Posterior vena cava (tissue), 2 donors: ENCODE data around the gene KDM1A. TPM values are rescaled to one million over a fixed set of nuclear protein-coding genes. Genes with fewer than 3 reads are reported as not detected.

Experiments
- DNase-seq: peaks from one replicate; pipeline ENCODE4 v3.0.0-alpha.2; 2020; ENCODE audit warnings: low spot score
- intact Hi-C, 2 donors: fragments of 100-400 bp; cut with DNase I; formaldehyde crosslinking; loops; one replicate each; pipeline versions ENCODE4 v1.14.1 to v1.14.2; 2022 to 2023
- total RNA-seq, 2 donors: library from RNA; stranded (reverse); fragmentation: NEBNext Ultra II Directional; extraction: Animal tissue kit (Norgen Biotek cat#: 25700); gene quantifications; one replicate each; pipeline ENCODE4 v1.2.1, GENCODE V29; 2021
- donor health status: DM: yes; HTN: yes; CAD: no.
- donor health status: DM: yes; HTN: yes; CAD: no.

The KDM1A gene
- total RNA-seq, 2 donors from 2014 or later: 31.1 to 34.0 TPM

DNA sequence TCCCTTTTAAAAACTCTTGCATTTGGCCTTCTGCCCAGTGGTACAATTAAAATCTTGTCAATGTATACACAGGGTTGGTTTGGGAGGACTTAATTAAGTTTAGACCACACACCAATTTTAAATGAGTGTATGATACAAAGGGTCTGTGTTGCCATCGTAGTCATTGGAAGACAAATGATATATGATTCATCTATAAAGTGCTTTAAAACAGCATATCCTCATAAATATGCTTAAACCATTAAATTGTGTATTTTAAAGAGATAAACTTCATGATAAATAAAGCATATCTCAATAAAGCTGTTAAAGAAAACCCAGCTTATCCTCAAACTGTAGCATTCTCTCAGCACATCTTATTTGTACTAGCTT lies 79.9 kb downstream of the KDM1A start:
- no peak for DNase-seq
- intact Hi-C loops: loop anchor here in 1 of 2 donors (2.0 to 10.0 kb wide), 2 partner anchors 84 to 176 kb away; no protein-coding TSS in a partner anchor

GRCh38 chr1:23100074-23100748 lies 80.9 kb downstream of the KDM1A start:
- intact Hi-C loops: loop anchor here in 1 of 2 donors (5.0 kb wide), 1 partner anchor 82 kb away; no protein-coding TSS in a partner anchor
- no peak for DNase-seq

GRCh38 chr1:23101101-23101827 lies 82.0 kb downstream of the KDM1A start:
- intact Hi-C loops: loop anchor here in 1 of 2 donors (5.0 kb wide), 1 partner anchor 81 kb away; no protein-coding TSS in a partner anchor
- DNase-seq: no peak

GRCh38 chr1:23101887-23102286 lies 82.6 kb downstream of the KDM1A start:
- intact Hi-C loops: loop anchor here in 1 of 2 donors (5.0 kb wide), 1 partner anchor 80 kb away; no protein-coding TSS in a partner anchor

GRCh38 chr1:23102289-23102688 lies 83.0 kb downstream of the KDM1A start:
- no peak for DNase-seq
- intact Hi-C loops: loop anchor here in 1 of 2 donors (5.0 kb wide), 1 partner anchor 80 kb away; no protein-coding TSS in a partner anchor

More at GRCh38 chr1:23101887-23102286, 82.6 kb downstream of the KDM1A start:
- no peak for DNase-seq

DNA sequence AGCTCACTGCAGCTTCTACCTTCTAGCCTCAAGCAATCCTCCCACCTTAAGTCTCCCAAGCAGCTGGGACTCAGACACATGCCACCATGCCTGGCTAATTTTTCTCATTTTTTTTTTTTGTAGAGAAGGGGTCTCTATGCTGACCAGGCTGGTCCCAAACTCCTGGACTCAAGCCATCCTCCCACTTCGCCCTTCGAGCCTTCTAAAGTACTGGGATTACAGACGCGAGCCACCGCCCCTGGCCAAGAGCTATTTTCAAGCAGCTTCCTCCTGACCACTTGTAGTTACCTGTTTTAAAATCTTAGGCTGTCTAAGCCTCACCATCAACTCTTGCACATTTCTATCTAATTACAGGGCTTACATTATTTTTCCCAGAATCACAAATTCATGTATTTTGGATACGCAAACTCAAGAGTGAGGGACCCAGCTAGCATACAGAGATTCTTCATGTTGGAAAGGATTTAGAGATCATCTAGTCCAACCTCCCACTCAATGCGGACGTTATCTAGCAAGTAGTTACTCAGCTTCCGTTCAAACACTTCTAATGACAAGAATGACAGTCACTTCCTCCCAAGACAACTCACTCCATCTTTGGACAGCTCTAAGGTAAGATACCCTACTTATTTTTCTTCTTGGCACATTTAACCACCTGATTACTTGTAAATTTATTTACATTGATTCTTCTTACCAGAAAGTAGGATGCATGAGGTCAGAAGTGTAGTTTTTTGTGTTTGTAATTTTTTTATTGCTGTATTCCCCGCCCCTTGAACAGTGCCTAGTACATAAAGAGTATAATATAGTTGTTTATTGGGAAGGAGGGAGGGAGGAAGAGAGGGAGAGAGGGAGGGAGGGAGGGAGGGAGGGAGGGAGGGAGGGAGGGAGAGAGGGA lies 84.0 kb downstream of the KDM1A start:
- DNase-seq: no peak
- intact Hi-C loops: loop anchor here in 1 of 2 donors (5.0 kb wide), 1 partner anchor 79 kb away; no protein-coding TSS in a partner anchor

DNA sequence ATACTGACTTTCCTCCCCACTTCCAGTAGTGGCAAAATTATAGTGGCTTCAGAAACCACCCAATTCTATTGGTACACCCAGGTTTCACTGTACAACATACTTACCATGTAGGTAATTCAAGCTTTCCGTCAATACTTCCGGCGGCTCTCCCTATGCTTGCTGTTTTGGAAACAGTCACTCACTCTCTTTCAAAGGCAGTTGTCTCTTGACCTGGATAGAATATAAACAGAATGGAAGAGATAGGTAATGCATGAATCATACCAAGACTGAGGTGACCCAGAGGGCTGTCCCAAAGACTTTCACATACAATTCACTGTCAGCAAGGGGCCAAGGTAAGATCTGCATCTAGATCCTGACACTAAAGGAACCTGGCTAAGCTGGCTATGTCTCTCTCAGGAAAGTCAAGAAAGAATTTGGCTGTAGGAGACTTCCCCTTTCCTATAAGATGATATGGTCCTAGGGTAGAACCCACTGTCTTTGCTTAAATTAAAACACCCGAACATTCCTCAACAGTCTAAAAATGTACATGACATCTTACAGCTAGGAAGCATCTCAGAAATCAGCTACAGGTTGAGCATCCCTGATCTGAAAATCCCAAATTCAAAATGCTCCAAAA lies 89.8 kb downstream of the KDM1A start:
- no peak for DNase-seq
- intact Hi-C loops: no loop called here

- intact Hi-C loops: no loop called here
- no peak for DNase-seq
Observed at GRCh38 chr1:23110391-23110790, 91.1 kb downstream of the KDM1A start.

- DNase-seq: no peak
- intact Hi-C loops: no loop called here
Observed at GRCh38 chr1:23111600-23112535, 92.6 kb downstream of the KDM1A start.

- intact Hi-C loops: no loop called here
- DNase-seq: no peak
Observed at GRCh38 chr1:23114424-23115079, 95.3 kb downstream of the KDM1A start.

DNA sequence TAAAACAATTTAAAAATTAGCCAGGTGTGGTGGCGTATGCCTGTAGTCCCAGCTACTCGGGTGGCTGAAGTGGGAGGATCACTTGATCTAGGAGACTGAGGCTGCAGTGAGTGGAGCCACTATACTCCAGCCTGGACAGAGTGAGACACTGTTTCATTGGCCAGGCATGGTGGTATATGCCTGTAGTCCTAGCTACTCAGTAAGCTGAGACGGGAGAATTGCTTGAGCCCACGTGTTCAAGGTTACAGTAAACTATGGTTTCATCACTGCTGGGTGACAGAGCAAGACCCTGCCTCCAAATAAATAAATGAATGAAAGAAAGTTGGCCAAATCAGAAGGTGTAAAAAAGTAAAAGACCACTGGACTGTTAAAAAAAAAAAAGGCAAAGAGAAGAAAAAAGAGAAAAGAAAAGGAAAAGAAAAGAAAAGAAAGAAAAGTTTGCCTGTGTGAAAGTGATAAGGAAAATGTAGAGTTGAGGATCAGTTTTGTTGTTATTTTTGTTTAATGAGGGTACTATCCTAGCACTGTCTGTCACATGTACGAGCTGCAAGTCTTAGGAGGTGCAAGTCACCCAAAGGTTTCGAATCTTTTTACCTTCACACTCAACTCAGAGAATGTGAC lies 97.1 kb downstream of the KDM1A start:
- intact Hi-C loops: no loop called here
- DNase-seq: no peak

DNA sequence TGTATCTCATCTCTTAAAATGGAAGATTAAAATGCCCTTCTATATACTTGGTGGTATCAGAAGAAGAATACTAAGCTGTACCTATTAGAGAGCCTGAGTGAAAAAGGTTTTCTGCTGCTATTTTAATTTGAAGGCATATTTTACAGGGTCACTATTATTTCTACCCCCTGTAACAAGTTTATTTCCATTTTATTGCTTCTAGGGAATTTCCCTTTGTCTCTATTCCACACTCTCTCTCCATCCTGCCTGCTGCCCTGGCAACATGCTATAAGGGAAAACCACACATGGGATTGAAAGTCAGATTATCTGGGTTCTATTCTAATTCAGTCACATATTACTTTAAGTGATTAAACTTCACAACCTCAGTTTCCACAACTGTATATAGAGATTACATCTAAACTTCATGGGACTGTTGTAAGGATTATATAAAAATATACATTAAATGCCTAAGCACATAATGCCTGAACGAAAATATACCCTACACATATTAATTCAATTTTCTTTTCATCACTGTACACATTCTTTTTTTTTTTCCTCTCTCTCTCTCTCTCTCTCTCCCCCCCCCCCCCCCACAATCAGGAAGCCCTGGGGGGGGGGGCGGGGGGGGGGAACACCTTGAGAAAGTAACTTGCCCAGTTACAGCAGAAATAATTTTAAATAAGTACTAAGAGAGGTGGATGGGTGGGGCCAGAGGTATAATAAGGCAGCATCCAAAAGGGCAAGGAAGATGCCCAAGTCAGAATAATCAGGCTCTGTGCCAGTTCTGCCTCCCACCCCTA lies 97.8 kb downstream of the KDM1A start:
- DNase-seq: no peak
- intact Hi-C loops: no loop called here

GRCh38 chr1:23118407-23118806 lies 99.1 kb downstream of the KDM1A start:
- no peak for DNase-seq
- intact Hi-C loops: no loop called here

DNA sequence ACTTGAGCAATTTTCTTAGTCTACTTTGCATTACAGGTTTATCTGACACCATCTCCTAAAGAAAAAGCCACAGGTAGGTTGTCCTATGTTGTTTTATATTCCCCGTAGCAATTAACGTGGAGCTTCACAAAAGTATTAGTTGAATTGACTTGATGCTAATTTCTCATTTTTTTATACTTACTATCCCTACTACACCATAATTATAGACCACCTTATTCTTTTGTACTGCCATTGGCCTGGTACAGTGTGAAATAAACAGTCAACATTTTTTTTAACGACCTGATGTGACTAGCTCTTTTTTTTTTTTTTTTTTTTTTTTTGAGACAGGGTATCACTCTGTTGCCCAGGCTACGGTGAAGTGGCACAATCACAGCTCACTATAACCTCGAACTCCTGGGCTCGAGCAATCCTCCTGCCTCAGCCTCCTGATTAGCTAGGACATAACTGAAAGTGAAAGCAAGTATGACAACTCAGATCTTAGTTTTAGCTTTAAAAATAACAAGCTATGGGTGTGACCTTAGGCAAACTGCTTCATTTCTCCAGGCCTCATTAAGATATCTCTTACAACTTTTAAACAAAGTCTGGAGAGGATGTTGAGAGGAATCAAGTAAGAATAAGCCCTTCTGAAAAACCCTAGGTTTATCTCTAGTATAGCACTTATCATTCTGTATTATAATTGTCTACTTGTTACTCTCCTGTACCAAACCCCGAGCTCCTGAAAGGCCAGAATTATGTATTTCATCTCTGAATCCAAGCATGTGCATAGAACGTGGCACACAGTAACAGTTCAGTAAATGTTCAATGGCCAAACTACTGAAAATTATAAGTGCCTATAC lies 99.9 kb downstream of the KDM1A start:
- intact Hi-C loops: no loop called here
- DNase-seq: no peak

DNA sequence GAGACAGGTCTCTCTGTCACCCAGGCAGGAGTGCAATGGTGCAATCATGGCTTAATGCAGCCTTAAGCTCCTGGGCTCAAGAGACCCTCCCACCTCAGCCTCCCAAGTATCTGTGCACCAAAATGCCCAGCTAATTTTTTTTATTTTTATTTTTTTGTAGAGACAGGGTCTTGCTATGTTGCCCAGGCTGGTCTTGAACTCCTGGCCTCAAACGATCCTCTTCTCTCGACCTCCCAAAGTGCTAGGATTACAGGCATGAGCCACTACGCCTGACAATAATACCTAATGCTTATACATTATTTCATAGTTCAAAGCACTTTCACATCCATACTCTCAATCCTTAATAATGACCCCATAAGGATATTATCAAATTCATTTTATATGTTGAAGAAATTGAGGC lies 101.1 kb downstream of the KDM1A start:
- no peak for DNase-seq
- intact Hi-C loops: no loop called here
